ES-I3 (cell line): ENCODE data around the gene XAB2.

Experiments used
- H3K36me3 ChIP-seq: 2 replicates; pipeline ENCODE4 v1.6.1; 2013; ENCODE audit warnings: mild to moderate bottlenecking, low read length, control low read depth, moderate library complexity; ENCODE audit not compliant: insufficient read depth
- H3K4me1 ChIP-seq: 2 replicates; pipeline ENCODE4 v1.6.1; 2013; ENCODE audit warnings: mild to moderate bottlenecking, control low read depth, low read length; ENCODE audit not compliant: insufficient read depth
- H3K9ac ChIP-seq: 2 replicates; pipeline ENCODE4 v1.6.1; 2013; ENCODE audit warnings: low read depth, mild to moderate bottlenecking, low read length, moderate library complexity
- H3K9me3 ChIP-seq: 2 replicates; pipeline ENCODE4 v1.6.1; 2013; ENCODE audit warnings: mild to moderate bottlenecking, low read length, moderate library complexity; ENCODE audit not compliant: control insufficient read depth, insufficient read depth

The XAB2 gene

GRCh38 chr19:7629347-7630054 lies at the start of gene XAB2, which contains the start of gene PET100:
Gene XAB2 (minus strand): TSS chr19:7629545. CDS start chr19:7629527, 18 bp downstream.
Gene PET100 (plus strand): TSS chr19:7629793. CDS start chr19:7629834, 41 bp downstream.
- no peaks in the 10 kb centered on the region for H3K9me3 ChIP-seq
- H3K36me3 ChIP-seq: no peaks in the 10 kb centered on the region
- peak within 1 kb of the TSS; percentile 99 for H3K9ac ChIP-seq
- H3K4me1 ChIP-seq: peaks cover 6% of the 10 kb centered on the region; the same call in 1 of the 2 replicates

- Histone ChIP-seq H3K9ac (no peak overlapping the region), H3K4me1 (peaks cover 6% of the 10 kb centered on the region; the same call in 1 of the 2 replicates), H3K36me3 (no peaks in the 10 kb centered on the region; the same call in 1 of the 2 replicates), H3K9me3 (no peaks in the 10 kb centered on the region)
These were observed 48.4 kb upstream of the XAB2 start for GRCh38 chr19:7677669-7678311.

- Histone ChIP-seq H3K9me3 (no peaks in the 10 kb centered on the region), H3K36me3 (no peaks in the 10 kb centered on the region), H3K9ac (no peak within 1 kb of the TSS), H3K4me1 (peaks cover 6% of the 10 kb centered on the region; the same call in 1 of the 2 replicates)
These were observed 47.5 kb upstream of the XAB2 start, which contains the start of gene MCEMP1 for GRCh38 chr19:7676854-7677253. Gene MCEMP1 (plus strand): TSS chr19:7677090. CDS start chr19:7677121, 31 bp downstream.

GRCh38 chr19:7676376-7676775 lies 47.0 kb upstream of the XAB2 start:
- no peaks in the 10 kb centered on the region for H3K36me3 ChIP-seq
- peaks cover 6% of the 10 kb centered on the region; the same call in 1 of the 2 replicates for H3K4me1 ChIP-seq
- H3K9ac ChIP-seq: no peak overlapping the region
- no peaks in the 10 kb centered on the region for H3K9me3 ChIP-seq

- H3K4me1 ChIP-seq: peaks cover 6% of the 10 kb centered on the region; the same call in 1 of the 2 replicates
- H3K9me3 ChIP-seq: no peaks in the 10 kb centered on the region
- no peaks in the 10 kb centered on the region for H3K36me3 ChIP-seq
- peak overlapping the region; percentile 19; the same call in 1 of the 2 replicates for H3K9ac ChIP-seq
These were observed 45.0 kb upstream of the XAB2 start for GRCh38 chr19:7674010-7675005.

GRCh38 chr19:7672522-7672921 lies 43.2 kb upstream of the XAB2 start:
- no peaks in the 10 kb centered on the region for H3K36me3 ChIP-seq
- H3K9me3 ChIP-seq: no peaks in the 10 kb centered on the region
- no peaks in the 10 kb centered on the region for H3K4me1 ChIP-seq
- no peak overlapping the region for H3K9ac ChIP-seq

GRCh38 chr19:7670790-7671189 lies 41.4 kb upstream of the XAB2 start:
- Histone ChIP-seq H3K9ac (peak overlapping the region; percentile 54; the same call in 1 of the 2 replicates), H3K4me1 (no peaks in the 10 kb centered on the region), H3K9me3 (no peaks in the 10 kb centered on the region), H3K36me3 (no peaks in the 10 kb centered on the region)

- peak overlapping the region; percentile 54; the same call in 1 of the 2 replicates for H3K9ac ChIP-seq
- no peaks in the 10 kb centered on the region for H3K4me1 ChIP-seq
- no peaks in the 10 kb centered on the region for H3K36me3 ChIP-seq
- H3K9me3 ChIP-seq: no peaks in the 10 kb centered on the region
These were observed 40.9 kb upstream of the XAB2 start for GRCh38 chr19:7670150-7670783.

GRCh38 chr19:7669641-7670040 lies 40.3 kb upstream of the XAB2 start:
- no peaks in the 10 kb centered on the region for H3K9me3 ChIP-seq
- peak overlapping the region; percentile 3; the same call in 1 of the 2 replicates for H3K9ac ChIP-seq
- no peaks in the 10 kb centered on the region for H3K36me3 ChIP-seq
- no peaks in the 10 kb centered on the region for H3K4me1 ChIP-seq

GRCh38 chr19:7668842-7669241 lies 39.5 kb upstream of the XAB2 start, which contains the start of gene RETN:
Gene RETN (plus strand): TSS chr19:7669049. CDS start chr19:7669327, 278 bp downstream.
- H3K4me1 ChIP-seq: no peaks in the 10 kb centered on the region
- H3K9me3 ChIP-seq: no peaks in the 10 kb centered on the region
- H3K9ac ChIP-seq: peak within 1 kb of the TSS; percentile 3; the same call in 1 of the 2 replicates
- H3K36me3 ChIP-seq: no peaks in the 10 kb centered on the region

- Histone ChIP-seq H3K9ac (no peak overlapping the region), H3K36me3 (no peaks in the 10 kb centered on the region), H3K4me1 (no peaks in the 10 kb centered on the region), H3K9me3 (no peaks in the 10 kb centered on the region)
These were observed 35.7 kb upstream of the XAB2 start for GRCh38 chr19:7665076-7665475.

- H3K9me3 ChIP-seq: no peaks in the 10 kb centered on the region
- no peaks in the 10 kb centered on the region for H3K4me1 ChIP-seq
- H3K9ac ChIP-seq: no peak overlapping the region
- H3K36me3 ChIP-seq: no peaks in the 10 kb centered on the region
These were observed 34.4 kb upstream of the XAB2 start for GRCh38 chr19:7663706-7664105.

GRCh38 chr19:7662657-7663056 lies 33.3 kb upstream of the XAB2 start:
- H3K4me1 ChIP-seq: no peaks in the 10 kb centered on the region
- H3K36me3 ChIP-seq: no peaks in the 10 kb centered on the region
- H3K9me3 ChIP-seq: no peaks in the 10 kb centered on the region
- no peak overlapping the region for H3K9ac ChIP-seq
